GM12875 (cell line): ENCODE measurements around the gene TRIB2.

Experiments
- H3K4me3 ChIP-seq: one replicate; pipeline ENCODE4 v1.5.1; 2011; ENCODE audit warnings: low read depth, low read length, control low read depth
- TF ChIP-seq, protein P1 (sequence below): IDR thresholded peaks from 2 replicates; pipeline ENCODE4 v1.5.1; 2011; ENCODE audit warnings: low read depth, mild to moderate bottlenecking, control low read depth, inconsistent platforms, low read length, moderate library complexity, borderline replicate concordance; ENCODE audit not compliant: insufficient read depth

Gene TRIB2

DNA sequence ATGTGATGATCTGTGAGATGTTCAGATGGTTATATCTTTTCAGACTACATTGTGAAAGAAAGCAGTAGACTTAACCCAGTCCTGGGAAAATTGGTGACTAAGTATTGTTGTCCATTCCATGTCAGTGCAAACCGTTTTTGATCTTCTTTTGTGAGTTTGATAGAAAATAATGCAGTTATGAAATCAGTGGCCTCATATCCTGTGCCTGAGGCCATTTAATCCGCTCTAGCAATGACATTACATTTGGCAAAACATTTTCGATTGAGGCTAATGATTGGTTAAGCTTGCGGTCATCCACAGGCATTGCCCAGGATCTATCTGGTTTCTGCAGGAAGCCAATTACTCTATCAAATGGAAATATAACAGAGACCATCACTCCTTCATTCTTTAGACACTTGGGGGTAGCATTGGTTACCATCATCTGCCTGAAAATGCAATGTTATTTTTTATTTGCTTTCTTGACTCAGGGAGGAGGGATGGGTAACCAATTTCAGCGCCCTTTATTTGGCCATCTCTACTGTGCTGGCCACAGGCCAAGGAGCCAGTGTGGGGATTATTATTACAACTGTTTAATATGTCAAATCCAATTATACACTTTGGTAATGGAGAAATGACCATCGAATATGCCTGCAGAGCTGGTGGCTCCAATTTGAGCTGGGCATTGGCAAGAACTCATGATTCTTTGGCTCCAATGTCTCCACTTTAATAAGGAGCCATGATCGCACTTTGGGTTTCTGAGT is 33.6 kb downstream of the TRIB2 start:
- TF ChIP-seq, protein P1, sequence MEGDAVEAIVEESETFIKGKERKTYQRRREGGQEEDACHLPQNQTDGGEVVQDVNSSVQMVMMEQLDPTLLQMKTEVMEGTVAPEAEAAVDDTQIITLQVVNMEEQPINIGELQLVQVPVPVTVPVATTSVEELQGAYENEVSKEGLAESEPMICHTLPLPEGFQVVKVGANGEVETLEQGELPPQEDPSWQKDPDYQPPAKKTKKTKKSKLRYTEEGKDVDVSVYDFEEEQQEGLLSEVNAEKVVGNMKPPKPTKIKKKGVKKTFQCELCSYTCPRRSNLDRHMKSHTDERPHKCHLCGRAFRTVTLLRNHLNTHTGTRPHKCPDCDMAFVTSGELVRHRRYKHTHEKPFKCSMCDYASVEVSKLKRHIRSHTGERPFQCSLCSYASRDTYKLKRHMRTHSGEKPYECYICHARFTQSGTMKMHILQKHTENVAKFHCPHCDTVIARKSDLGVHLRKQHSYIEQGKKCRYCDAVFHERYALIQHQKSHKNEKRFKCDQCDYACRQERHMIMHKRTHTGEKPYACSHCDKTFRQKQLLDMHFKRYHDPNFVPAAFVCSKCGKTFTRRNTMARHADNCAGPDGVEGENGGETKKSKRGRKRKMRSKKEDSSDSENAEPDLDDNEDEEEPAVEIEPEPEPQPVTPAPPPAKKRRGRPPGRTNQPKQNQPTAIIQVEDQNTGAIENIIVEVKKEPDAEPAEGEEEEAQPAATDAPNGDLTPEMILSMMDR = no peak
- H3K4me3 ChIP-seq = no peak overlapping the region

DNA sequence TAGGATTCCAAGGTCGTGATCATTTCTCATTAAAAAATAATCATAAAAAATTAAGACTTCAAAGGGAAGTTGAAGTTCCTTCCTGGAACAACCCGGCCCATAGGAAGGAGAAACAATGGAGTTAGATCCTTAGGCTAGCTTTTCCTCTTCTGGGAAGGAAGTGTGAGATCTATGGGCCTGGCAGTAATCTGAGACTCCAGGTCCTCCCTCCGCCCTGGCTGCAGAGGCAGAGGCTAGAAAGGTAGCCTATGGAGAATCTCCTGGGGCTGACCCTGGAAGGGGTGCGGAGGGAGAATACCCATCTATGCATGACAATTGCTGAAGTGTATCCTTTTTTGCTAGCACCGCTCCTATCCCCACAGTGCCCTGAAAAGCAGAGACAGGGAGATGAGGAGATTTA is 37.9 kb downstream of the TRIB2 start:
- TF ChIP-seq, protein P1 = no peak
- H3K4me3 ChIP-seq = no peak overlapping the region

DNA sequence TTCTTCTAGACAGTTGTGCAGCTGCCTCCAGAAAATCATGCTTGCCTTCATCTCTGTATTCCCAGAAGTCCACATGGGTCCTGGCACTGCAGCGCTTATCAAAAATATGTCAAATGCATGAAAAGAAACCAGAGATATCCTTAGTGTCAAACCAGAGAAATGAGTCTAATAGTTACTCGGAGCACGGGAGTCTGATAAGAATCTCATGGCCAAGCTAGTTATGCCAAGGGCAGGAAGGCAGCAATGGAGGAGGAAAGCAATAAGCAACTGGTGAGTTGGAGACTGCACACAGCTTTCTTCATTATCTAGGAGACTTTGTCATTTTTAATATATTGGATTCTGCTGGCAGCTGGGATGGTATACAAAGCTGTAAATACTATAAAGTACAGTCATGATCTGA is 38.6 kb downstream of the TRIB2 start:
- TF ChIP-seq, protein P1 = no peak
- no peak overlapping the region for H3K4me3 ChIP-seq

DNA sequence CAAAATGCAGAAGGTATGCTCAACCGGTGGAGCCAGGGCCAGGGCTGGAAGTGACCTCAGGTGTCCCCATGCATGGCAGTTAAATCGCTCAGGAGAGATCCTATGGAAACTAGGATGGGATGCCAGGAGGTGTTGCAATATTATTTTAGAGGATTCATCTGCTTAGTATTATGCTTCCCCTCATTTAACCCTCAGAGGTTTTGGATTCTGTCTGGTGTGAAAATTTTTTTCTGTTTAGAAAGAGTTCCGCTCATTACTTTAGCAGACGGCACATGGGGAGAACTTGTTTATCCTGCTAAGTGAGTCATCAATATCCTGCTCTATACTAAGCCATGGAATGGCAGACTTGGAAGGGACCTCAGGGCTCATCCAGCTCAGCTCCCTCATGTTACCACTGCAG is 42.5 kb downstream of the TRIB2 start:
- H3K4me3 ChIP-seq = no peak overlapping the region
- TF ChIP-seq, protein P1 = no peak

DNA sequence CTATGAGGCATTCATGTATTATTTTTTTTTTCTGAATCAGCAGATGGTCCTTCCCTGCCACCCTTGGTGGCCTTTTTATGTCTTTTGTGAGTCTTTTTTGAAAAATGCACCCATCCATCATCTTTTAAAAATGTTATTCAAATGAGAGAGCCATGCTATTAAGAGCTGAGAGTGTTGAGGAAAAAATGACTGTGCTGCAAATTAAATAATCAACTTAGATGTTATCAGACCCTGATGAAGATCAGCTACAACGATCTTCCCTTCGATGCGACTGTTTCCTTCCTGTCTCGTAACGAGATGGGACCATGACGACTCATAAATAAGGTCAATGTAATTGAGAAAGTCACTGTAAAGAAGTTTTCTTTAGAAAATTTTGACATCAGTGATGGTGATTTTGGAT is 44.4 kb downstream of the TRIB2 start:
- H3K4me3 ChIP-seq = no peak overlapping the region
- TF ChIP-seq, protein P1 = no peak

DNA sequence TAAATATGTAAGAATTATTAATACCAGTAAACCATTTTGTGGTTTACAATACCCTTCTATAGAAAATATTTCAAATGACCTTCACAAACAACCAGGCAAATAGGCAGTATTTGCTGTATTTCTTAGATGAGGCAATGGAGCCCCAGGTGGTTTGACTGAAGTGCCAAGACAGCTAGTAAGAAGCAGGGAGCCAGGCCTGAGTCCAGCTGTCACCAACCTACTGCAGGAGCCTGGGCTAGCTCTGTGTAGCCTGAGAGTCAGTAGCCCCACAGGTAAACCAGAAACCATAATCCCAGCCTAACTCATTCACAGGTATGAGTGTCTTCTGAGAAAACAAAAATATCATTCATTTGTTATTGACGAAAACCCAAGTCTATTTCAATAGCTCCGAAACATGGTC is 45.6 kb downstream of the TRIB2 start:
- TF ChIP-seq, protein P1 = no peak
- H3K4me3 ChIP-seq = no peak overlapping the region

DNA sequence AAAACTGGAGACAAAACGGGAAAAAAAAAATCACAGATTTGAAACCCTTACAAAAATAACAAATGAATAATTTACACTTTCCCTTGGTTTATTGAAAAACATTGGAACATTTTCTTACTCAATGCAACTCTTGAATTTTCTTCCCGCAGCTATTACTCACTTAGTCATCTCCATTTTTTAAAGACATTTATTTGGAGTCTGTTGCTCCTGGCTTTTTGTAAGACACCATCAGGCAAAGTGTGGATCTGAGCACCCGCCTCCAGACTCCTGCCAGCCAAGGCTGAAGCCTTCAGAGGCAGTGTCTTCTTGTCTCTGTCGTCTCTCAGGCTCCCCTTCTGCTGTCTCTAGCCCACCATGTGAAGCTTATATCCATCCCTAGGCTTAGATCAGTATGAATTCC is 46.2 kb downstream of the TRIB2 start:
- TF ChIP-seq, protein P1 = no peak
- H3K4me3 ChIP-seq = no peak overlapping the region
